ENCODE measurements around the gene TOMM7.

The TOMM7 gene

GRCh38 chr7:22822486-22823141 is at the start of gene TOMM7:
TSS of gene TOMM7 (minus strand) at chr7:22822849. CDS start at chr7:22822779, 70 bp downstream.
- TF ChIP-seq CTCF (conservative IDR thresholded peaks at IDR 0.05) (peak; percentile 17), ZFX (IDR thresholded peaks at IDR 0.05) (no peak)
- peak within 1 kb of the TSS; percentile 83 for H3K27ac ChIP-seq

- TF ChIP-seq ZFX (IDR thresholded peaks at IDR 0.05) (no peak), CTCF (conservative IDR thresholded peaks at IDR 0.05) (no peak)
- no peak overlapping the region for H3K27ac ChIP-seq
Measured at GRCh38 chr7:22872096-22872807, 49.6 kb upstream of the TOMM7 start.

GRCh38 chr7:22871661-22872060 is 49.0 kb upstream of the TOMM7 start:
- TF ChIP-seq ZFX (IDR thresholded peaks at IDR 0.05) (no peak), CTCF (conservative IDR thresholded peaks at IDR 0.05) (no peak)
- no peak overlapping the region for H3K27ac ChIP-seq

DNA sequence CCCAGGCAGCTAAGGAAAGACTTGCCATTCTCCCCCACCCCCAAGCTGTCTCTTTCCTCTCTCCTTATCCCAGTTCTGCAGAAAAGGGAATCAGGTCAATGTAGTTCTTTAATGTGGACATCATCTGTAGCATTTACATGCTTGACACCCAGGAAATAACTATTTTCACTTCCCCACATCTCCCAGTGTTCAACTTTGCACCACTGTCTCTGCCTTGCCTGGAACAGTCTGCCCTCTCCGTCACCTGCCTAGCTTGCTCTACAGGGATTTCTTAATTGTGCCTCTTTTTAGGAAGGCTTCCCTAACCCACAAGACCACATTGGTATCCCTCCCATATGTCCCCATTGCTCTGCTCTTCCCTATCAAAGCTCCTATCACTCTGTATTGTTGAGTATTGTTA is 45.9 kb upstream of the TOMM7 start:
- TF ChIP-seq CTCF (conservative IDR thresholded peaks at IDR 0.05): no peak
- TF ChIP-seq ZFX (IDR thresholded peaks at IDR 0.05): no peak
- no peak overlapping the region for H3K27ac ChIP-seq

DNA sequence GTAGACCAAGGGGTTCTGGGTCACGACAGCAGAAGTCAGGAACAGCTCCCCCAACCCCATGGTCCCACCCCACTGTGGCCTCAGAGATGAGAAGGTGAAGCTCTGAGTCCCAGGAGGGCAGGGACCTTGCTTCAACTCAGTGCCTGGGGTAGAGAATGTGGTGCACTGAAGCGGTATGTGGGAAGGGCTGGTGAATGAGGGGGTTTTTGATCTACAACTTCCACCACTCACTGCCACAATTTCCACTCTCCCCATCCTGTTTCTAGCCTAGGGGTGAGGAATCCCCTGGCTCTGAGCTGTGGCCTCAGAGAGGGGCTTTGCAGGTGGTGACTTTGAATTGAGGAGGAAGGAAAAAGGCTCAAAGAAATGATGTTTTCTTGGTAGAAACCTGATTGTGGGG is 44.9 kb upstream of the TOMM7 start:
- H3K27ac ChIP-seq: no peak overlapping the region
- no peak for TF ChIP-seq CTCF (conservative IDR thresholded peaks at IDR 0.05)
- TF ChIP-seq ZFX (IDR thresholded peaks at IDR 0.05): no peak

DNA sequence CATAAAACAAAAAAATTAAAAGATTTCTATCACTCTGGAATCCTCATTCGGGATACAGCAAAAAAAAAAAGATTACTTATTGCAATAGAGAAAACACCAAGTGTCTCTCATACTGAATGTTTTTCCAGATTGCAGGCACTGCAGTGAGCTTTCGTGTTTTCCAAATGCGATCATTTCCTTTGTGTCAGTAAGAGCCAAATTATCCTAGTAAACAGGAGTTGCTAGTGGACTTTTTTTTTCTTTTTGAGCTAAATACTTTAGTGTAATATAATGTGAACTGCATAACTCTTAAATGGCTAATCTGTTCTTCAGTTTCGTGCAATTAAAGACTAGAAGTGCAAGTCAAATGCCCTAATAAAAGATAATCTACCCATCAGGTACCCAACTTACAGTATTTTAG is 44.4 kb upstream of the TOMM7 start:
- no peak overlapping the region for H3K27ac ChIP-seq
- no peak for TF ChIP-seq ZFX (IDR thresholded peaks at IDR 0.05)
- no peak for TF ChIP-seq CTCF (conservative IDR thresholded peaks at IDR 0.05)

DNA sequence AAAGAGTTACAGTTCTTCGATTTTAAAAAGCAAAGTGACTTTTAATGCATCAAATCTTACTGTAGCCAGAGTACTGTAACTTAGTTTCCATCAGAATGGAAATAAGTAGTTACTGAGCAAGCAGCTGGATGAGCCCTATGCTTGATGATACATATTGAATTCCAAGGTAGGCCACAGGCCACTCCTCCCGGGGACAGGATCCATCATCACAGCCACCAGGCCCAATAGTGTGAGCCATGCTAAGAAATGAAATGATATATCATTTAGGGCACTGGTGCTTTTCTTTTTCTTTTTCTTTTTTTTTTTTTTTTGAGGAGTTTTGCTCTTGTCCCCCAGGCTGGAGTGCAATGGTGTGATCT is 42.9 kb upstream of the TOMM7 start:
- no peak for TF ChIP-seq CTCF (conservative IDR thresholded peaks at IDR 0.05)
- no peak for TF ChIP-seq ZFX (IDR thresholded peaks at IDR 0.05)
- H3K27ac ChIP-seq: no peak overlapping the region
